HepG2 (cell line): Measurements from ENCODE around the gene BLOC1S4. TPM values are rescaled to one million over a fixed set of nuclear protein-coding genes. Genes with fewer than 3 reads are reported as not detected.
A peak's percentile ranks its signal among the peaks of the same experiment; 100 is the strongest.

Experiments
- ATAC-seq: fragments of 200-7000 bp; cut with Tn5 transposase; 3 replicates; pipeline ENCODE4 v1.9.1; 2020; ENCODE audit warnings: mild to moderate bottlenecking, moderate library complexity
- BruUV-seq: library from RNA; stranded (reverse); fragments of 400-500 nt; replicated peaks from 2 replicates; lab custom pipeline; 2021; lab: Mats Ljungman, UMichigan
- CTCF ChIA-PET: fragments of 300-600 bp; formaldehyde crosslinking; extraction: SDS; loops from one replicate; lab custom pipeline; 2021; ENCODE audit warnings: low total read pairs, inconsistent platforms, low intra/inter-chr PET ratio; lab: Yijun Ruan, JAX
- POLR2A ChIA-PET: fragments of 350-600 bp; sonication (Branson Sonifier 250); formaldehyde crosslinking; loops from one replicate; lab custom pipeline; 2020; ENCODE audit warnings: antibody characterized with exemption, inconsistent platforms; lab: Yijun Ruan, JAX
- DNase-seq: peaks from one replicate; pipeline ENCODE4 v3.0.0-alpha.2; 2015; ENCODE audit warnings: low spot score
- FAIRE-seq: peaks from 3 replicates; lab custom pipeline; 2011; peaks lifted over from hg19 to GRCh38; lab: Jason Lieb, UNC
- H2AFZ ChIP-seq: one replicate; pipeline ENCODE4 v1.6.1; 2011; ENCODE audit warnings: low read length, inconsistent platforms
- H3K27ac ChIP-seq: fragments of 300-600 bp; 3 replicates; pipeline ENCODE4 v1.8.0; 2011; ENCODE audit warnings: mixed run types, mild to moderate bottlenecking, mixed read lengths, low read length, inconsistent platforms; ENCODE audit not compliant: insufficient read depth; ENCODE audit errors: extremely low read length
- H3K27me3 ChIP-seq, 2 experiments: fragments of 200-600 bp in 1 of 2; 2 replicates in 1 of 2; 3 replicates in 1 of 2; pipeline versions ENCODE4 v1.6.0 to v1.8.0; 2011; ENCODE audit warnings: low read length in 2 of 2, mild to moderate bottlenecking in 2 of 2, moderate library complexity in 2 of 2, inconsistent platforms in 1 of 2; ENCODE audit not compliant: insufficient read depth in 2 of 2, control insufficient read depth in 1 of 2
- H3K36me3 ChIP-seq, 2 experiments: fragments of 200-600 bp in 1 of 2; replicated peaks in 1 of 2; 2 replicates in 1 of 2; 3 replicates in 1 of 2; pipeline versions ENCODE4 v1.5.1 to v1.8.0; 2011; ENCODE audit warnings: low read length in 2 of 2, inconsistent platforms in 1 of 2; ENCODE audit not compliant: insufficient read depth in 2 of 2, control insufficient read depth in 1 of 2
- H3K4me1 ChIP-seq: 2 replicates; pipeline ENCODE4 v1.5.1; 2012; ENCODE audit warnings: low read length, inconsistent platforms; ENCODE audit not compliant: insufficient read depth
- H3K4me2 ChIP-seq: 2 replicates; pipeline ENCODE4 v1.6.0; 2011; ENCODE audit warnings: low read depth, low read length, inconsistent platforms
- H3K4me3 ChIP-seq, 3 experiments: fragments of 200-600 bp in 1 of 3; sonication (generic), shearing (Covaris generic) in 1 of 3; replicated peaks in 1 of 3; 2 replicates each; pipeline ENCODE4 v1.5.1; 2011 to 2016; ENCODE audit warnings: low read length in 3 of 3, inconsistent platforms in 2 of 3, low read depth in 2 of 3, mild to moderate bottlenecking in 2 of 3, control low read depth in 1 of 3, mixed read lengths in 1 of 3; ENCODE audit not compliant: insufficient read depth in 1 of 3
- H3K79me2 ChIP-seq: one replicate; pipeline ENCODE4 v1.6.1; 2011; ENCODE audit warnings: low read length, inconsistent platforms; ENCODE audit not compliant: insufficient read depth
- H3K9ac ChIP-seq: 2 replicates; pipeline ENCODE4 v1.6.0; 2011; ENCODE audit warnings: mild to moderate bottlenecking, low read depth, low read length, inconsistent platforms; ENCODE audit not compliant: insufficient read depth
- H3K9me3 ChIP-seq: 2 replicates; pipeline ENCODE4 v1.5.1; 2012; ENCODE audit warnings: mild to moderate bottlenecking, low read length
- H4K20me1 ChIP-seq: 2 replicates; pipeline ENCODE4 v1.6.0; 2011; ENCODE audit warnings: inconsistent platforms, mild to moderate bottlenecking, low read length, moderate library complexity; ENCODE audit not compliant: insufficient read depth
- ARNTL ChIP-seq: sonication (generic); formaldehyde crosslinking; IDR thresholded peaks from 2 replicates; pipeline ENCODE4 v1.4.0; 2020; ENCODE audit warnings: mild to moderate bottlenecking, missing genetic modification reagents
- BRD4 ChIP-seq: sonication (generic); formaldehyde crosslinking; IDR thresholded peaks from 2 replicates; pipeline ENCODE4 v1.4.0; 2020; ENCODE audit warnings: missing genetic modification reagents
- KDM2A ChIP-seq: sonication (generic); formaldehyde crosslinking; IDR thresholded peaks from 2 replicates; pipeline ENCODE4 v1.4.0; 2020; ENCODE audit warnings: low read depth, missing genetic modification reagents, borderline replicate concordance
- MIXL1 ChIP-seq: IDR thresholded peaks from 2 replicates; pipeline ENCODE4 v1.6.1; 2016
- RAD21 ChIP-seq: fragments of 450-650 bp; formaldehyde crosslinking; IDR thresholded peaks from 2 replicates; pipeline ENCODE4 v1.5.0; 2020; ENCODE audit warnings: mild to moderate bottlenecking
- ZBTB7B ChIP-seq: sonication (generic); formaldehyde crosslinking; IDR thresholded peaks from 2 replicates; pipeline ENCODE4 v1.4.0; 2020; ENCODE audit warnings: missing genetic modification reagents
- ZEB1 ChIP-seq: IDR thresholded peaks from 2 replicates; pipeline ENCODE4 v1.6.1; 2012; ENCODE audit warnings: mild to moderate bottlenecking, low read depth, inconsistent platforms; ENCODE audit not compliant: insufficient replicate concordance
- ZNF235 ChIP-seq: sonication (generic); formaldehyde crosslinking; IDR thresholded peaks from 2 replicates; pipeline ENCODE4 v1.8.1; 2023; ENCODE audit warnings: mild to moderate bottlenecking, missing genetic modification reagents, borderline replicate concordance
- ZNF607 ChIP-seq: sonication (generic); formaldehyde crosslinking; IDR thresholded peaks from 2 replicates; pipeline ENCODE4 v1.5.1; 2020; ENCODE audit warnings: missing genetic modification reagents, mild to moderate bottlenecking, borderline replicate concordance
- whole genome bisulfite sequencing: methylation state at CpG from one replicate; pipeline ENCODE4 v1.1.6; 2017; ENCODE audit warnings: low lambda C conversion rate; 5-methylcytosine and 5-hydroxymethylcytosine counted together
- in situ Hi-C: cut with HindIII; loops from 2 replicates; pipeline ENCODE4 v1.10.0; 2017; ENCODE audit warnings: low pct_unique_long_range_greater_than_20kb; ENCODE audit not compliant: extremely low pct_ligation_motif_present
- intact Hi-C: fragments of 100-400 bp; cut with micrococcal nuclease; formaldehyde crosslinking; loops from one replicate; pipeline ENCODE4 v1.10.0; 2022; ENCODE audit not compliant: unreplicated experiment
- polyA plus RNA-seq, 8 experiments: library from polyadenylated mRNA; depleted of rRNA in 3 of 8; stranded (reverse) in 7 of 8; unstranded in 1 of 8; fragments of >200 nt; fragmentation: Illumina TruSeq in 4 of 8; extraction: Trizol in 4 of 8; gene quantifications; 2 replicates each; pipeline versions ENCODE4 v1.2.1 to v1.2.3, GENCODE V29; 2011 to 2016; ENCODE audit warnings: low read depth in 4 of 8, missing spikeins in 1 of 8, mixed read lengths in 1 of 8; ENCODE audit not compliant: insufficient read depth in 1 of 8
- total RNA-seq, 5 experiments: library from RNA; depleted of rRNA; stranded (reverse); fragments of >200 nt; fragmentation: Illumina TruSeq; extraction: Trizol; gene quantifications; 2 replicates each; pipeline ENCODE4 v1.2.3, GENCODE V29; 2016; ENCODE audit warnings: low read depth in 1 of 5
- TF ChIP-seq, protein P1 (sequence below), 2 experiments: fragments of 450-650 bp in 1 of 2; sonication (generic) in 1 of 2; formaldehyde crosslinking in 1 of 2; IDR thresholded peaks; 2 replicates each; pipeline versions ENCODE4 v1.6.1 to v1.8.0; 2016 to 2022; ENCODE audit warnings: antibody characterized with exemption in 1 of 2, mild to moderate bottlenecking in 1 of 2, missing genetic modification reagents in 1 of 2
- TF ChIP-seq, protein P2 (sequence below): sonication (generic); formaldehyde crosslinking; IDR thresholded peaks from 2 replicates; pipeline ENCODE4 v1.4.0; 2020; ENCODE audit warnings: missing genetic modification reagents

The BLOC1S4 gene
- total and polyA plus RNA-seq, 2 of the 13 experiments (the other 11 are each of a cell fraction or from before 2014, with no cell fraction given) = 15.5 to 20.9 TPM

DNA sequence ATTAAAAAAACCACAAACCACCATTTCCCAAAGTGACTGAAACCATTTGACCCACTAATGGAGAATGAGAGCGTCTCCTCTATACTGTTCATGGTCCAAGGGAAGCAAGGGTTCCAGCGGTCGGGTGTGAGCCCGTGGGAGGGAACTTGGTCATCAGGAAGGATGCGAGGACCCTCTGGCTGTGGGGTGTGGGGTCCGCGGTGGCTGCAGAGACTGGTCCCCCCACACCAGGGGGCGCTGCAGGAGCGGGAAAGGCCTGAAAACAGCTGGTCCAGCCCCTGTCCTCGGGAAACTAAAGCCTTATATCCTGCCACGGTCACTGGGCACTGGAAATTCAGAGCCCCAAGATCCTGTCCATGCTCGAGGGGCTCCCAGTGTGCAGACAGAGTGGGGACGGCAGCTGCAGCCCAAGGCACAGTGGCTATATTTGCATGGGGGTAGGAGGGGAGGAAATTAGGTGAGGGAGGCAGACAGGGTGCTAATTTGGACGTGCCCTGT is 4.3 kb downstream of the BLOC1S4 start:
- ATAC-seq = peak; percentile 72
- Histone ChIP-seq H3K4me2 (peak overlapping the region; percentile 66), H4K20me1 (0 out of 2 replicates have a peak, but pooled peaks cover 8% of the 10 kb centered on the region), H3K9me3 (no peaks in the 10 kb centered on the region), H3K4me3 (peak overlapping the region in 1 of 3 experiments; percentile 41; a peak in 1 of 6 replicates), H3K27ac (no peak overlapping the region), H3K4me1 (peaks cover 60% of the 10 kb centered on the region), H3K79me2 (peaks cover 22% of the 10 kb centered on the region), H3K27me3 (no peaks in the 10 kb centered on the region), H3K36me3 (no peaks in the 10 kb centered on the region), H2AFZ (no peak overlapping the region), H3K9ac (no peak overlapping the region)
- peak; percentile 69 for FAIRE-seq
- peak; percentile 62 for DNase-seq
- intact Hi-C loops = loop anchor here (1.0 to 5.0 kb wide), 3 partner anchors 42 to 154 kb away; no protein-coding TSS in a partner anchor
- no TSS peak for BruUV-seq
- in situ Hi-C loops = loop anchor here (5.0 kb wide), 1 partner anchor 157 kb away; no protein-coding TSS in a partner anchor
- POLR2A ChIA-PET = interaction anchor here (0.7 to 1.4 kb wide), 4 partner anchors 154 to 362 kb away, joined by 3 to 4 read pairs (median 3); partner anchors contain the start of gene TBC1D14
- 8% methylated on average over 10 of the region's 14 CpGs for WGBS
- CTCF ChIA-PET = interaction anchor here (1.1 to 3.2 kb wide), 4 partner anchors 43 to 361 kb away, joined by 3 to 50 read pairs (median 4); no protein-coding TSS in a partner anchor
- TF ChIP-seq KDM2A (CRISPR knock-in tag) (peak; percentile 69; the same call in 1 of the 2 replicates), ZBTB7B (CRISPR knock-in tag) (peak; percentile 90), ZEB1 (no peak), ARNTL (CRISPR knock-in tag) (no peak), ZNF235 (CRISPR knock-in tag) (no peak), BRD4 (CRISPR knock-in tag) (no peak), MIXL1 (CRISPR knock-in tag) (0 out of 2 replicates have a peak, but pooled peaks have one; percentile 43), ZNF607 (CRISPR knock-in tag) (no peak), RAD21 (CRISPR knock-in tag) (peak; percentile 98)
- TF ChIP-seq, protein P1, sequence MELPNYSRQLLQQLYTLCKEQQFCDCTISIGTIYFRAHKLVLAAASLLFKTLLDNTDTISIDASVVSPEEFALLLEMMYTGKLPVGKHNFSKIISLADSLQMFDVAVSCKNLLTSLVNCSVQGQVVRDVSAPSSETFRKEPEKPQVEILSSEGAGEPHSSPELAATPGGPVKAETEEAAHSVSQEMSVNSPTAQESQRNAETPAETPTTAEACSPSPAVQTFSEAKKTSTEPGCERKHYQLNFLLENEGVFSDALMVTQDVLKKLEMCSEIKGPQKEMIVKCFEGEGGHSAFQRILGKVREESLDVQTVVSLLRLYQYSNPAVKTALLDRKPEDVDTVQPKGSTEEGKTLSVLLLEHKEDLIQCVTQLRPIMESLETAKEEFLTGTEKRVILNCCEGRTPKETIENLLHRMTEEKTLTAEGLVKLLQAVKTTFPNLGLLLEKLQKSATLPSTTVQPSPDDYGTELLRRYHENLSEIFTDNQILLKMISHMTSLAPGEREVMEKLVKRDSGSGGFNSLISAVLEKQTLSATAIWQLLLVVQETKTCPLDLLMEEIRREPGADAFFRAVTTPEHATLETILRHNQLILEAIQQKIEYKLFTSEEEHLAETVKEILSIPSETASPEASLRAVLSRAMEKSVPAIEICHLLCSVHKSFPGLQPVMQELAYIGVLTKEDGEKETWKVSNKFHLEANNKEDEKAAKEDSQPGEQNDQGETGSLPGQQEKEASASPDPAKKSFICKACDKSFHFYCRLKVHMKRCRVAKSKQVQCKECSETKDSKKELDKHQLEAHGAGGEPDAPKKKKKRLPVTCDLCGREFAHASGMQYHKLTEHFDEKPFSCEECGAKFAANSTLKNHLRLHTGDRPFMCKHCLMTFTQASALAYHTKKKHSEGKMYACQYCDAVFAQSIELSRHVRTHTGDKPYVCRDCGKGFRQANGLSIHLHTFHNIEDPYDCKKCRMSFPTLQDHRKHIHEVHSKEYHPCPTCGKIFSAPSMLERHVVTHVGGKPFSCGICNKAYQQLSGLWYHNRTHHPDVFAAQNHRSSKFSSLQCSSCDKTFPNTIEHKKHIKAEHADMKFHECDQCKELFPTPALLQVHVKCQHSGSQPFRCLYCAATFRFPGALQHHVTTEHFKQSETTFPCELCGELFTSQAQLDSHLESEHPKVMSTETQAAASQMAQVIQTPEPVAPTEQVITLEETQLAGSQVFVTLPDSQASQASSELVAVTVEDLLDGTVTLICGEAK (IDR thresholded peaks at IDR 0.05) = no peak
- TF ChIP-seq, protein P1 (CRISPR knock-in tag; IDR thresholded peaks at IDR 0.05) = no peak
- TF ChIP-seq, protein P2, sequence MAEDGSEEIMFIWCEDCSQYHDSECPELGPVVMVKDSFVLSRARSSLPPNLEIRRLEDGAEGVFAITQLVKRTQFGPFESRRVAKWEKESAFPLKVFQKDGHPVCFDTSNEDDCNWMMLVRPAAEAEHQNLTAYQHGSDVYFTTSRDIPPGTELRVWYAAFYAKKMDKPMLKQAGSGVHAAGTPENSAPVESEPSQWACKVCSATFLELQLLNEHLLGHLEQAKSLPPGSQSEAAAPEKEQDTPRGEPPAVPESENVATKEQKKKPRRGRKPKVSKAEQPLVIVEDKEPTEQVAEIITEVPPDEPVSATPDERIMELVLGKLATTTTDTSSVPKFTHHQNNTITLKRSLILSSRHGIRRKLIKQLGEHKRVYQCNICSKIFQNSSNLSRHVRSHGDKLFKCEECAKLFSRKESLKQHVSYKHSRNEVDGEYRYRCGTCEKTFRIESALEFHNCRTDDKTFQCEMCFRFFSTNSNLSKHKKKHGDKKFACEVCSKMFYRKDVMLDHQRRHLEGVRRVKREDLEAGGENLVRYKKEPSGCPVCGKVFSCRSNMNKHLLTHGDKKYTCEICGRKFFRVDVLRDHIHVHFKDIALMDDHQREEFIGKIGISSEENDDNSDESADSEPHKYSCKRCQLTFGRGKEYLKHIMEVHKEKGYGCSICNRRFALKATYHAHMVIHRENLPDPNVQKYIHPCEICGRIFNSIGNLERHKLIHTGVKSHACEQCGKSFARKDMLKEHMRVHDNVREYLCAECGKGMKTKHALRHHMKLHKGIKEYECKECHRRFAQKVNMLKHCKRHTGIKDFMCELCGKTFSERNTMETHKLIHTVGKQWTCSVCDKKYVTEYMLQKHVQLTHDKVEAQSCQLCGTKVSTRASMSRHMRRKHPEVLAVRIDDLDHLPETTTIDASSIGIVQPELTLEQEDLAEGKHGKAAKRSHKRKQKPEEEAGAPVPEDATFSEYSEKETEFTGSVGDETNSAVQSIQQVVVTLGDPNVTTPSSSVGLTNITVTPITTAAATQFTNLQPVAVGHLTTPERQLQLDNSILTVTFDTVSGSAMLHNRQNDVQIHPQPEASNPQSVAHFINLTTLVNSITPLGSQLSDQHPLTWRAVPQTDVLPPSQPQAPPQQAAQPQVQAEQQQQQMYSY (CRISPR knock-in tag) = no peak
